NCI-H460 (cell line): ENCODE measurements around the gene PEG3. TPM values are rescaled to one million over a fixed set of nuclear protein-coding genes. Genes with fewer than 3 reads are reported as not detected.

Experiments used
- DNase-seq: peaks from one replicate; pipeline ENCODE4 v3.0.0-alpha.2; 2016; ENCODE audit warnings: low read depth; ENCODE audit errors: extremely low read depth
- total RNA-seq: library from RNA; depleted of rRNA; stranded (reverse); fragments of >200 nt; shearing (Covaris generic); gene quantifications from 2 replicates; pipeline ENCODE4 v1.2.3, GENCODE V29; 2014

Gene PEG3
- total RNA-seq, 1 experiment from 2014 or later: 0.07 TPM

GRCh38 chr19:56839652-56840450, 675 bp downstream of the PEG3 start:
- no peak for DNase-seq

GRCh38 chr19:56838909-56839651, 1.4 kb downstream of the PEG3 start:
- DNase-seq: no peak

- DNase-seq: no peak
Measured at GRCh38 chr19:56838024-56838908, 2.3 kb downstream of the PEG3 start.

GRCh38 chr19:56837492-56838023, 3.0 kb downstream of the PEG3 start:
- DNase-seq: no peak

GRCh38 chr19:56837004-56837403, 3.5 kb downstream of the PEG3 start:
- no peak for DNase-seq

DNA sequence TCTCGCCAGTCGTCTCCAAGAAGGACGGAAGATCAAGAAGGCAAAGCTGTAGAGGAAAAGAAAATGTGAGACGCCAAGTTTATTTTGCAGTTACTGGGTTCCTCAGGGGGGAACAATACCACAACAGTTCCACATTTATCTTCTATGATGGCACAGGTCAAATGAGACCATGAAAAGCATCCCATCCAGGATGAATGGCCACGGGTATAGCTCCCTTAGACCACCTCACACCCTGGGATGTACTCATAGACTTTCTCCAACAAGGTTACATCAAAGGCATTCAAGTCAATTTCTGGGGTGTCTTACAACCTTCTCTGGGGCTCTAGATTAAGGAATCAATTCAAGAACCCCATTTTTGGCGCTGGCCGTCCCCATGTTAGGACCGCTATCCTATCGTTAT, 4.5 kb downstream of the PEG3 start:
- no peak for DNase-seq

- DNase-seq: no peak
Measured at GRCh38 chr19:56835401-56835800, 5.1 kb downstream of the PEG3 start.

GRCh38 chr19:56834564-56835375, 5.8 kb downstream of the PEG3 start:
- no peak for DNase-seq

DNA sequence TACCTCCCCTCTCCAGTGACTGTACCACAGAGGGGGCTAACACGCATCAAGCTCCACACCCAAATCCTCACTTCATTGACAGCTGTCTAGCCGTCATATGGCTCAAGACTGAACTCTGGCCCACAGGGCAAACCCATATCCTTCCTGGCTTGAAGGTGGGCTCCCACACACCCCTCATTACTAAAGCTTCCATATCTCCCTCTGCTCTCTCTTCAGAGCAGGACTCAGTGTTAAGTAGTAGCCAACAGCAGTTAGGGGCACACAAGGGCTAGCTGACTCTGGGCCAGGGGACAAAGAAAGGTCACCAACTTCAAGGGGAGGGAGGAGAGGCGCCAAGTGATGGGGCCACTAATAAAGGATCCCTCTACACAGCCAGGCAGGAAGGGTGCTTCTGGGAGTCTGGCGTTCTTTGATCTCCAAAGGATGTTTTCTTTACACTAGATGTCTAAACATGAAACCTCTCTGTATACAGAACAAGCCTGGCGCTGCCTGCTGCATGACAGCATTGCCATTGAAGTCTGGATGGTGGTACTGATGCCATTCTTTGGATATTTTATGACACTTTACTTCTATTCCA, 8.1 kb downstream of the PEG3 start:
- DNase-seq: no peak

GRCh38 chr19:56831255-56831654, 9.3 kb downstream of the PEG3 start:
- DNase-seq: no peak

GRCh38 chr19:56829596-56829995, 10.9 kb downstream of the PEG3 start:
- no peak for DNase-seq

- no peak for DNase-seq
Measured at GRCh38 chr19:56827708-56828107, 12.8 kb downstream of the PEG3 start.

GRCh38 chr19:56823956-56824355, 16.6 kb downstream of the PEG3 start:
- no peak for DNase-seq

- DNase-seq: no peak
Measured at GRCh38 chr19:56823417-56823816, 17.1 kb downstream of the PEG3 start.

DNA sequence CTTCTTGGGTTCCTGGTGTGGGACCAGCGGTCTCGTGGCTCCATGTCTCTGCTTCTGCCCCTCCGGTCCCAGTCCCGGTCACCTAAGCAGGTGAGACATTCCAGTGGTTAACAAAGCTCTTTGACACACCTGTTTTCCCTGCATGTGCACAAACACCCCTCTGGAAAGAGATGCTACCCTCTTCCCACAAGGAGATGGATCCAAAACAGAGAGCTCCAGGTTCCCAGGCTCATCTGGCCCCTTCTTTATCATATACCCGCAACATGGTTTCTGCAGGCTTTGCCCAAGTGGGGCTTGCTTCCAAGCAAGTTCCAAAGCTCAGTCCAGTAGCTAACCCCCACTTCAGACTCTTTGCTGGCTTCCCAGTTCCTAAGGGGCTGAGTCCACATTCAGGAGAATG, 17.8 kb downstream of the PEG3 start:
- no peak for DNase-seq

DNA sequence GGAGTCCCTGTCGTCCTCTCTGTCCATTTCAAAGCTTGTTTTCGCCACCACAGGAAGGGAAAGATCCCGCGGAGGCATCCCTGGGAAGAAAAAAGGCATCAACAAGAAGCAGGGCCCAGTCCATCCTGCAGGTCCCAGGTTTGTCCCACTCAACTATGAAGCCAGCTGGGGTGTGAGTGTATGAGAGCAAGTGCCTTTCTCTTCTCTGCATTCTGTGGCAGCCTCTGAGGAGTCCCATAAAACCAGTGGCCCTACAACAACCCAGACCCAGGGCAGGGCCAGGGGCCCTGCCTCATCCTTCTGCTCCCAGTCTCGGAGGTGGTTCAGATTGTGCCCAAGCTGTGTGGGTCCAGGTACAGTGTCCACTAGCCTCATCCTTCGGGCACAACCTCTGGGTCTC, 18.9 kb downstream of the PEG3 start:
- DNase-seq: no peak

DNA sequence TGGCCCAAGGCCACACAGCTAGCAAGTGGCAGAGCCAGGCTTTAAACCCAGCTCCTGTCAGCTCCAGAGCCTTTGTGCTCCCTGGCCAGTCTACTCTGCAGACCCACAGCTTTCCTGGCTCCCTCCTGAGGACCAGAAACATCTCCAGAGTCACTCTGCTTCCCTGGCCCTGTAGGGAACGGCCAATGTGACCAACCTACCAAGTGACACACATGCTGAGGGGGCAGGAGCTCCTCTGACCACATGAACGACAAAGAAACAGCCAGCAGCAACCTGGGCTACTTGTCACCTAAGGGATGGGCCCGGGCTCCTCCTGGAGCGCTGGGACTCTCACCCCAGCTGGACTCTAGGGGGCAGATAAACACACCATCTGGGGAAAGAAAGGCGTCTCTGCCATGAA, 19.3 kb downstream of the PEG3 start:
- DNase-seq: no peak

DNA sequence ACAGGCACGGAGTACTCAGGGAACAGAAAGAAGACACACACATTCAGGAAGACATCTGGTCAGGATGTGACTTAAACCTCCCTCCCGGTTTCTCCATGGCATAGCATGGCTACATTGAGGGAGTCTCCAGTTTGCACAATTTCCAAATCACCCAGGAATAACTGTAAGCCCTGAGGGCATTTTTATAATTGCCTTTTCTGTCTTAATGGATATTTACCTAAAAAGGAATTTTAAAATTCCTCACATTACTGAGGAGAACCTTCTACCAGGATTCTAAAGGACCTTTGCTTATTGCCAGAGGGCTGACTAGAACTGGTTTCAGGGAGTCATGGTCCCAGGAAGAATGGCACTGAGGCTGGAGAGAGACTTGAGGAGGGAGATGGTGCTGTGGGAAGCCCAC, 21.4 kb downstream of the PEG3 start:
- DNase-seq: no peak

DNA sequence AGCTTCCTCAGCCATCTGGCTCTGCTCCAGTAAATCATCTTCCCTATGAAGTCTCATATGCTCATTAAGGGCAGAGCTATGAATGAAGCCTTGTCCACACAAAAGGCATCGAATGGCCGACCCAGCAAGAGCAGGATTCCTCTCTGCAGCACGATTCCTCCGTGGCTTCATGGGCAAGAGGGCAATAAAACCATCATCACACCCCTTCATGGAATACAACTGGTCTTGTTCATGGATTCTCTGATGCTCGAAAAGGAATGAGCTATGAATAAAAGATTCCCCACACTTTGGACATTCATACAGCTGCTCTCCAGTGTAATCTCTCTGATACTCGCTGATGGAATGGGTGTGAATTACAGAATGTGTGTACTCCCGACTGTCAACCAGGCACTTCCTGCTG, 25.9 kb downstream of the PEG3 start:
- no peak for DNase-seq

DNA sequence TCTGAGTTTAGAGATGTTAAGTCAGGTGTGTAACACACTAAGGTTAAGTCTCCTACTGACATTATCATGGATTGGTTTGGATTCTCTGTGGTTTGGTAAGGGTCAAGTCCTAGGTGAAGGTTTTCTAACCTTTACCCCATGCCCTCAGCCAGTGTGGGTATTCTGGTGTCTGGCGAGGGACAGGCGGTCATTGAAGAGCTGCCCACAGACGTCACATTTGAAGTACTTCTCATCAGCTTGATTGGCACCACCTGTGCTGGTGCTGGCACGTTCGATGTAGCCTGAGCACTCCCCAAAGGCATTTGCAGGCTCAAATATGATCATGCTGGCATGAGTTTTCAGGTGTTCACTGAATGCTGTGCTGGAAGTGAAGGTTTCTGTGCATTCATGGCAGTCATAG, 27.0 kb downstream of the PEG3 start:
- DNase-seq: no peak
